Bronchial smooth muscle cell (primary cell): ENCODE data around the gene STRC. TPM values are rescaled to one million over a fixed set of nuclear protein-coding genes. Genes with fewer than 3 reads are reported as not detected.

Experiments used
- total RNA-seq: library from RNA; depleted of rRNA; stranded (reverse); fragments of >200 nt; gene quantifications from 2 replicates; pipeline ENCODE4 v1.2.1, GENCODE V29; 2014

STRC gene
- 0.09 and 0.16 TPM in 2 replicates for total RNA-seq

DNA sequence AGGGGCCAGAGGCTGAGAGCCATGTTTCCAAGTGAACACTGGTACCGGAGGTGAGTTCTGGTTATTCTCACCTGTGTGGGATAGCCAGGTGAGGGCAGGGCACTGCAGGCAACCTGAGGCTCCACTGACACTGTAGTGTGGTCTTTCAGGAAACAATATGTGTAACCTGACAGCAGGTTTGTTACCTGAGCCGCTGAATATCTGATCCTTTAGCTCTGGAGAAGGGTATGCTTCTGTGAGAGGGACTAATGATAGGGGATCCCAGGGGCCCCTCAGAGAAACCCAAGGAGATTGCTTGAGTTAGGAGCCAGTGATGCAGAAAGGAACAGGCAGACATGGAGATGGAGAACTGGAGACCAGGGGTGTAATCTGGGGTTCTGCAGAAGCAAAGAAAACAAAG, at the start of gene STRC:
Gene STRC, minus strand, starts transcription at position 101 of the 400 bp plus-strand sequence. Its CDS starts 78 bp downstream, at position 23.

DNA sequence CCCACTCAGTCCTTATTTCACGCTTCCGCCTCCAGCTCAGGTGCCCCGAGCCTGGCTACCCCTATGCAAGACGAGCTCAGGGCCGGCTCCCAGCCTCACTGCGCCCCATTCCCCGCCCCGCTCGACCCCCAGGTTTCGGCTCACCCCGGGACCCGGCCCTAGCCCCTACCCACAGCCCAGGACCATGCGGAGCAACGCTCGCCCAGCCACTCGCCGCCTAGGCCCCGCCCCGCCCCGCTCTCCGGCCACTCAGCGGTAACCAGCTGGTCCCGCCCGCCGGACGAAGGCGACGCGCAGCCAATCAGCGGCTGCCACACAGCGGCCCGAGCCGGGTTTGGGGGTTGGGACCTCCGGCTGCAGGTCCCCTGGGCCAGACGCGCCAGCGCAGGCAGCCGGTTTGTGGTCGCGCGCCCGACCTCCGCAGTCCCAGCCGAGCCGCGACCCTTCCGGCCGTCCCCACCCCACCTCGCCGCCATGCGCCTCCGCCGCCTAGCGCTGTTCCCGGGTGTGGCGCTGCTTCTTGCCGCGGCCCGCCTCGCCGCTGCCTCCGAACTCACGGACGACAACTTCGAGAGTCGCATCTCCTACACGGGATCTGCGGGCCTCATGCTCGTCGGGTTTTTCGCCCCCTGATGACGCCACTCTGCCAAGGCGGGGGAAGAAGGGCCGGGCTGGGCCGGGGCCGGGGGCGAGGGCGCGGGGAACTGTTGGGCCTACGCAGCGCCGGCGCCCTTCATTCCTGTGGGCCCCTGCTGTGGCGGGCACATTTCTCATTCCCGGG, 30.2 kb upstream of the STRC start, which contains the start of gene CATSPER2:
Gene CATSPER2, minus strand, starts transcription at position 196 of the 781 bp plus-strand sequence. CDS start 783 bp downstream, outside the sequence.

DNA sequence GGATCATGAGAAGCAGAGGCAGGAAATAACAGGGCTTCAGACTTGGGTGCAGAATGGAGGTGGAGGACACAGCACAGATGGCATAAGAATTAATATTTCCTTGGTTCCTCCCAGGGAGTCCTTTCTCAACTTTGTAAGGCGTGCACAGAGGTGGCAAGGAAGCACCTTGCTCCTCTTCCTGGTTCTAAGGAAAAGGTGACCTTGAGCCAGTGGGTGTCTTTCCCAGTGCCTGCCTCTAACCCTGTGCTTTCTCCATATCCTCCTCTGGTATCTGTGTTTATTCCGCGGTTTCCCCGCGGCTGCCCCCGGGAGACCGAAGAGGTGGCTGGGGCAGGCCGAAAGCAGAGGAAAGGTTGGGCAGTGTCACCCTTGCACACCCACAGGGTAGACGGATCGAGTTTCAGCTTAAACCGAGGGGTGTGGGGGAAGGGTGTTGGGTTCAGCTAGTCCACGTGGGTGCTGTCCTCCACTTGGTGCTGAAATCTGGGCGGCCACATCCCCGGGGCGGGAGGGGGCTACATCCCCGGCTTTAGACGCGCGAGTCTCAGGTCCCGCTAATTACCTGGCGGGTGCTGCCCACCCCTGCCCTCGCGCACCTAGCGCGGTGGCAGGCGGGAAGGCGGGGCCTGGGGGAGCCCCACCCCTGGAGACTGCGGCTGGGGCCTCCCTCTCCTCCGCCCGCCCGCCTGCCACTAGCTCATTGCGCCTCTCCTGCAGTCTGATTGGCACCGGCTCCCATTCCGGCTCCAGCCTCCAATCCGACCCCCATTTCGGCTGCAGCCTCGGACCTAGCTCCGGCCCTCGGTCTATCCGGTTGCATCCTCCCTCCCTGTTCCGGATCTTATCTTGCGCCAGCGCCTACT, 25.0 kb downstream of the STRC start, which contains the start of gene CKMT1B:
Gene CKMT1B, plus strand, starts transcription at position 700 of the 863 bp plus-strand sequence. CDS start 192 bp downstream, outside the sequence.

DNA sequence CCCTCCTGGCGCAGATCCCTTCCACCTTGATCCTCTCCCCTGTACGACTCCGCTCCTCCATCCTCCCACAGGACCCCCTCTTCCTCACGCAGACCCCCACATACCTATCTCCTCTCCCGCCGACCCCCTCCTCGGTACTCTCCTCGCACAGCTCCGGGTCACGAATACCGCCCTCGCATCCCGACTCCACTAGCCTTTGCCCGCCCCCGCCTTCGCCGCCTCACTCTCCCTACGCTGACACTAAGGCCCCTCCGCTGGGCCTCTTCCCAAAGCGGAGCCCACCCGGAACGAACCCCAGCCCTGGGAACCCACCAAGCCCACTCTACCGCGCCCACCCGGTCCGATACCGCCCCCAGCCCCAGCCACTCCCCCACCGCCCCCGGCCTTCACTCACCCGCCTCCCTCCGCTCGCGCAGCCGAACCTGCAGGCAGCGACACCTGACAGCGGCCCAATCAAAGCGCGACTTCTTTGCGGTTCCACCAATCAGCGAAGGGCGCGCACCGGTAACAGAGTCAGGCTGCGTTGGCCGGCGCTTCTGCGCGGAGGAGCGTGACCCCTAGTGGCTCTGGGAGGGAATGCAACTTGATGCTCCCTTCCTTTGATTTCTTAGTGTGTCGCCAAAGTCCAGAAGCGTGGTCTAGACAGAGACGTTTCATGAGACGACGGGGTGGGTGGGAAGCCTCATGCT, 28.7 kb downstream of the STRC start, which contains the start of gene PPIP5K1:
Gene PPIP5K1, minus strand, starts transcription at position 431 of the 689 bp plus-strand sequence. CDS start 5,704 bp downstream, outside the sequence.

Other genes with a start within 250 kb of the STRC start
- gene ZSCAN29, start 247.8 kb downstream of the STRC start, total RNA-seq, result 15.9 and 17.9 TPM in 2 replicates
- 6.5 and 8.5 TPM in 2 replicates for gene TUBGCP4, start 247.7 kb downstream of the STRC start, total RNA-seq
- gene TP53BP1, start 125.6 kb downstream of the STRC start, total RNA-seq, result 81.7 and 84.2 TPM in 2 replicates
- gene MAP1A, start 101.2 kb downstream of the STRC start, total RNA-seq, result 42.0 and 53.7 TPM in 2 replicates
- 21.8 and 23.3 TPM in 2 replicates for gene PPIP5K1, start 28.6 kb downstream of the STRC start, total RNA-seq
- gene CKMT1B, start 24.8 kb downstream of the STRC start, total RNA-seq, result not detected in 2 replicates
- 1.1 and 1.3 TPM in 2 replicates for gene CATSPER2, start 30.0 kb upstream of the STRC start, total RNA-seq
- 0.16 and 0.26 TPM in 2 replicates for gene CKMT1A, start 75.1 kb upstream of the STRC start, total RNA-seq
- 77.9 and 95.7 TPM in 2 replicates for gene PDIA3, start 127.6 kb upstream of the STRC start, total RNA-seq
- 4.9 and 10.7 TPM in 2 replicates for gene ELL3, start 158.2 kb upstream of the STRC start, total RNA-seq
- 316 and 469 TPM in 2 replicates for gene SERF2, start 173.5 kb upstream of the STRC start, total RNA-seq
- gene SERINC4, start 181.4 kb upstream of the STRC start, total RNA-seq, result not detected in 2 replicates
- 5.5 and 11.0 TPM in 2 replicates for gene HYPK, start 181.8 kb upstream of the STRC start, total RNA-seq
- 32.0 and 33.7 TPM in 2 replicates for gene MFAP1, start 205.9 kb upstream of the STRC start, total RNA-seq
- 2.1 and 3.3 TPM in 2 replicates for gene WDR76, start 208.2 kb upstream of the STRC start, total RNA-seq